Fibroblast of skin of right quadriceps (primary cell): ENCODE results near the gene LRRC14B.
"Not testable (repeated sequence)": the region's sequence is repeated elsewhere in the genome, so short reads cannot be mapped to it uniquely, and the experiment has no call there.

Source experiments
- DNase-seq: peaks from one replicate; pipeline ENCODE4 v3.0.0-alpha.2; 2013

LRRC14B gene

GRCh38 chr5:215256-215655 is 24.0 kb downstream of the LRRC14B start:
- DNase-seq: peak; percentile 45

GRCh38 chr5:216076-216475 is 24.8 kb downstream of the LRRC14B start:
- not testable (repeated sequence) for DNase-seq

GRCh38 chr5:217494-218456 is 26.5 kb downstream of the LRRC14B start, which contains the start of the genes CCDC127 and SDHA:
Gene CCDC127 (minus strand): TSS chr5:218153. CDS start chr5:216849, 1,304 bp downstream.
Gene SDHA (plus strand): TSS chr5:218320. CDS start chr5:218356, 36 bp downstream.
- peak; percentile 91 for DNase-seq

- DNase-seq: no peak
Measured at GRCh38 chr5:218457-219291, 27.4 kb downstream of the LRRC14B start.

- DNase-seq: no peak
Measured at GRCh38 chr5:219460-219863, 28.2 kb downstream of the LRRC14B start.

GRCh38 chr5:219991-220390 is 28.7 kb downstream of the LRRC14B start:
- no peak for DNase-seq

- not testable (repeated sequence) for DNase-seq
Measured at GRCh38 chr5:222951-223715, 31.8 kb downstream of the LRRC14B start.

- DNase-seq: no peak
Measured at GRCh38 chr5:223791-224190, 32.5 kb downstream of the LRRC14B start.

- no peak for DNase-seq
Measured at GRCh38 chr5:225334-225733, 34.0 kb downstream of the LRRC14B start.

GRCh38 chr5:227375-227774 is 36.1 kb downstream of the LRRC14B start:
- not testable (repeated sequence) for DNase-seq

GRCh38 chr5:228886-229285 is 37.6 kb downstream of the LRRC14B start:
- no peak for DNase-seq

- DNase-seq: no peak
Measured at GRCh38 chr5:230711-231110, 39.4 kb downstream of the LRRC14B start.

GRCh38 chr5:231661-232060 is 40.4 kb downstream of the LRRC14B start:
- no peak for DNase-seq

GRCh38 chr5:233426-233825 is 42.1 kb downstream of the LRRC14B start:
- DNase-seq: not testable (repeated sequence)

- no peak for DNase-seq
Measured at GRCh38 chr5:234450-234849, 43.2 kb downstream of the LRRC14B start.

- DNase-seq: not testable (repeated sequence)
Measured at GRCh38 chr5:235527-235926, 44.2 kb downstream of the LRRC14B start.

GRCh38 chr5:237931-238330 is 46.6 kb downstream of the LRRC14B start:
- DNase-seq: not testable (repeated sequence)

- DNase-seq: not testable (repeated sequence)
Measured at GRCh38 chr5:240550-240949, 49.3 kb downstream of the LRRC14B start.

- not testable (repeated sequence) for DNase-seq
Measured at GRCh38 chr5:241045-241669, 49.9 kb downstream of the LRRC14B start.

- DNase-seq: not testable (repeated sequence)
Measured at GRCh38 chr5:243683-244367, 52.5 kb downstream of the LRRC14B start.

GRCh38 chr5:245717-246116 is 54.4 kb downstream of the LRRC14B start:
- not testable (repeated sequence) for DNase-seq
